ENCODE data around the gene SLC29A3. TPM values are rescaled to one million over a fixed set of nuclear protein-coding genes. Genes with fewer than 3 reads are reported as not detected.

Gene SLC29A3
- total and polyA plus RNA-seq, 10 of the 15 experiments (the other 5 are each of a cell fraction or from before 2014, with no cell fraction given): 1.5 to 4.0 (median 2.7) TPM

DNA sequence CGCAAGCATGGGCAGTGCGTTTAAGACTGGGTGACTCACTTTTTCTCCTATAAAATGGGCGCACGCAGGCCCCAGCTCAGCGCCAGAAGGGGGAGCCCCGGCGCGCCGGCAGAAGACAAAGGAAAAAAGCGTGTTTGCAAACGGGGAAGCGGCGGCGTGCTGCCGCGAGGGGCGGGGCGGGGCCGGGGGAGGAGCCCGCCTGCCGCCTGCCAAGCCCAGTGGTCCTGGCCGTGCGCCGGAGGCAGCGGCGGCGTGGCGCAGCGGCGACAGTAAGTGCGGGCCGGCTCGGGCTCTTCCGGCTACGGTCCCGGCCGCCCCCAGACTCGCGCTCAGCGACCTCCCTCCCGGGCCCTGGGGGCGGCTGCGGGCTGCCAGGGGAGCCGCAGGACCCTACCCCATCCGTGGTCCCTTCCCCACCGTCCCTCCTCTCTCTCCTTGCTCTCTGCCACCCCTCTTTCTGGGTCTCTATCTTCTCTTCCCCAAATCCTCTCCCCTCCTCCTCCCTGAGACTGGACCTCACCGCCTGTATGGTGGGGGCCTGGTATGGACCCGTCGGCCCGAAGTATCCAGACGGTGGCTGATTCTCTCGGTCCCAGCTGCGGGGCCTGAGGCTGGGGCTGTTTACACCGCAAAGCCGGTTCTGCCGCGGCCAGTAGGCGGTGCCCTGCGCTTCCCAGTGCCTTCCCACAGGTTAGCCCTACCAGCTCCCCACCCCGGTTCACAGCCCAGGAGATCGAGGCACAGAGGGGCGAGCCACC is at the start of gene SLC29A3 (continued):
- TF ChIP-seq, protein P1, sequence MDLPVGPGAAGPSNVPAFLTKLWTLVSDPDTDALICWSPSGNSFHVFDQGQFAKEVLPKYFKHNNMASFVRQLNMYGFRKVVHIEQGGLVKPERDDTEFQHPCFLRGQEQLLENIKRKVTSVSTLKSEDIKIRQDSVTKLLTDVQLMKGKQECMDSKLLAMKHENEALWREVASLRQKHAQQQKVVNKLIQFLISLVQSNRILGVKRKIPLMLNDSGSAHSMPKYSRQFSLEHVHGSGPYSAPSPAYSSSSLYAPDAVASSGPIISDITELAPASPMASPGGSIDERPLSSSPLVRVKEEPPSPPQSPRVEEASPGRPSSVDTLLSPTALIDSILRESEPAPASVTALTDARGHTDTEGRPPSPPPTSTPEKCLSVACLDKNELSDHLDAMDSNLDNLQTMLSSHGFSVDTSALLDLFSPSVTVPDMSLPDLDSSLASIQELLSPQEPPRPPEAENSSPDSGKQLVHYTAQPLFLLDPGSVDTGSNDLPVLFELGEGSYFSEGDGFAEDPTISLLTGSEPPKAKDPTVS (IDR thresholded peaks at IDR 0.05; ENCODE audit: low read depth, low read length): no peak
- TF ChIP-seq EP300 (IDR thresholded peaks at IDR 0.05; ENCODE audit: borderline replicate concordance in 1 of 2, control insufficient read depth in 1 of 2, low read depth in 2 of 2, low read length in 2 of 2): no peak
- TF ChIP-seq, protein P2, sequence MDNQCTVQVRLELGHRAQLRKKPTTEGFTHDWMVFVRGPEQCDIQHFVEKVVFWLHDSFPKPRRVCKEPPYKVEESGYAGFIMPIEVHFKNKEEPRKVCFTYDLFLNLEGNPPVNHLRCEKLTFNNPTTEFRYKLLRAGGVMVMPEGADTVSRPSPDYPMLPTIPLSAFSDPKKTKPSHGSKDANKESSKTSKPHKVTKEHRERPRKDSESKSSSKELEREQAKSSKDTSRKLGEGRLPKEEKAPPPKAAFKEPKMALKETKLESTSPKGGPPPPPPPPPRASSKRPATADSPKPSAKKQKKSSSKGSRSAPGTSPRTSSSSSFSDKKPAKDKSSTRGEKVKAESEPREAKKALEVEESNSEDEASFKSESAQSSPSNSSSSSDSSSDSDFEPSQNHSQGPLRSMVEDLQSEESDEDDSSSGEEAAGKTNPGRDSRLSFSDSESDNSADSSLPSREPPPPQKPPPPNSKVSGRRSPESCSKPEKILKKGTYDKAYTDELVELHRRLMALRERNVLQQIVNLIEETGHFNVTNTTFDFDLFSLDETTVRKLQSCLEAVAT (IDR thresholded peaks at IDR 0.05): peak; percentile 56
- TF ChIP-seq POLR2AphosphoS5 (IDR thresholded peaks at IDR 0.05; ENCODE audit: low read length): peak; percentile 54; the same call in 1 of the 2 replicates
- no peak for TF ChIP-seq CHD1 (IDR thresholded peaks at IDR 0.05; ENCODE audit: low read depth, low read length)
- TF ChIP-seq TCF12 (IDR thresholded peaks at IDR 0.05; ENCODE audit: low read depth, low read length): no peak

All from GM12878 (cell line).